Lower lobe of right lung (tissue), 2 donors: ENCODE measurements around the gene IFIT2. TPM values are rescaled to one million over a fixed set of nuclear protein-coding genes. Genes with fewer than 3 reads are reported as not detected.

Experiments
- ATAC-seq, 2 donors: fragments of 200-7000 bp; cut with Tn5 transposase; one replicate each; pipeline ENCODE4 v1.9.1; 2020 to 2022; ENCODE audit warnings: mild to moderate bottlenecking in 2 of 2, moderate library complexity in 2 of 2
- DNase-seq: peaks from one replicate; pipeline ENCODE4 v3.0.0-alpha.2; 2020
- H3K27ac ChIP-seq: fragments of 200-600 bp; one replicate; pipeline ENCODE4 v1.8.0; 2022
- H3K27me3 ChIP-seq: fragments of 200-600 bp; one replicate; pipeline ENCODE4 v1.8.0; 2022; ENCODE audit warnings: low read depth
- H3K36me3 ChIP-seq: fragments of 200-600 bp; one replicate; pipeline ENCODE4 v1.8.0; 2022; ENCODE audit warnings: mild to moderate bottlenecking
- H3K4me1 ChIP-seq: fragments of 200-600 bp; one replicate; pipeline ENCODE4 v1.8.0; 2022
- H3K4me3 ChIP-seq: fragments of 200-600 bp; one replicate; pipeline ENCODE4 v1.8.0; 2022; ENCODE audit warnings: mild to moderate bottlenecking
- H3K9me3 ChIP-seq: fragments of 200-600 bp; one replicate; pipeline ENCODE4 v1.8.0; 2022
- CTCF ChIP-seq: fragments of 200-600 bp; IDR thresholded peaks from one replicate; pipeline ENCODE4 v1.8.0; 2022; ENCODE audit warnings: antibody characterized with exemption, mild to moderate bottlenecking
- intact Hi-C: fragments of 100-400 bp; cut with DNase I; formaldehyde crosslinking; loops from one replicate; pipeline ENCODE4 v1.11.0; 2022
- total RNA-seq: library from RNA; stranded (reverse); fragmentation: NEBNext Ultra II Directional; extraction: Animal tissue kit (Norgen Biotek cat#: 25700); gene quantifications from one replicate; pipeline ENCODE4 v1.2.1, GENCODE V29; 2021
- donor health status: DM: no; HTN: yes; CAD: no; lungs with severe emphysema.

IFIT2 gene
- total RNA-seq, 1 donor from 2014 or later: 64.8 TPM

- ATAC-seq: no peak
- H3K36me3 ChIP-seq: peaks cover 33% of the 10 kb centered on the region
- no peak overlapping the region for H3K4me3 ChIP-seq
- H3K9me3 ChIP-seq: no peaks in the 10 kb centered on the region
- DNase-seq: no peak
- intact Hi-C loops: no loop called here
- H3K27me3 ChIP-seq: no peaks in the 10 kb centered on the region
- no peak for TF ChIP-seq CTCF
- H3K4me1 ChIP-seq: peaks cover 65% of the 10 kb centered on the region
- H3K27ac ChIP-seq: no peak overlapping the region
Observed at GRCh38 chr10:89335226-89335625, 33.4 kb downstream of the IFIT2 start.

GRCh38 chr10:89336241-89336640 is 34.4 kb downstream of the IFIT2 start:
- TF ChIP-seq CTCF: no peak
- H3K4me1 ChIP-seq: peaks cover 56% of the 10 kb centered on the region

GRCh38 chr10:89337484-89337883 is 35.6 kb downstream of the IFIT2 start:
- intact Hi-C loops: no loop called here
- H3K4me3 ChIP-seq: no peak overlapping the region
- H3K9me3 ChIP-seq: no peaks in the 10 kb centered on the region
- H3K4me1 ChIP-seq: peaks cover 47% of the 10 kb centered on the region
- no peaks in the 10 kb centered on the region for H3K27me3 ChIP-seq
- TF ChIP-seq CTCF: no peak
- peaks cover 44% of the 10 kb centered on the region for H3K36me3 ChIP-seq
- no peak overlapping the region for H3K27ac ChIP-seq
- DNase-seq (no peak), ATAC-seq (no peak)

More at GRCh38 chr10:89336241-89336640, 34.4 kb downstream of the IFIT2 start:
- Histone ChIP-seq H3K27ac (no peak overlapping the region), H3K9me3 (no peaks in the 10 kb centered on the region), H3K27me3 (no peaks in the 10 kb centered on the region), H3K36me3 (peaks cover 43% of the 10 kb centered on the region), H3K4me3 (no peak overlapping the region)
- DNase-seq (no peak), ATAC-seq (no peak)
- intact Hi-C loops: no loop called here

- DNase-seq (no peak), ATAC-seq (no peak)
- Histone ChIP-seq H3K27ac (no peak overlapping the region), H3K4me1 (peaks cover 36% of the 10 kb centered on the region), H3K4me3 (no peak overlapping the region), H3K9me3 (no peaks in the 10 kb centered on the region), H3K36me3 (peaks cover 44% of the 10 kb centered on the region), H3K27me3 (no peaks in the 10 kb centered on the region)
- TF ChIP-seq CTCF: no peak
- intact Hi-C loops: no loop called here
Observed at GRCh38 chr10:89338713-89339112, 36.9 kb downstream of the IFIT2 start.

- Histone ChIP-seq H3K4me1 (peaks cover 24% of the 10 kb centered on the region), H3K9me3 (no peaks in the 10 kb centered on the region), H3K4me3 (no peak overlapping the region), H3K36me3 (peaks cover 44% of the 10 kb centered on the region), H3K27me3 (no peaks in the 10 kb centered on the region), H3K27ac (no peak overlapping the region)
- DNase-seq (no peak), ATAC-seq (no peak)
- no peak for TF ChIP-seq CTCF
- intact Hi-C loops: no loop called here
Observed at GRCh38 chr10:89339875-89340274, 38.0 kb downstream of the IFIT2 start.

GRCh38 chr10:89341649-89342048 is 39.8 kb downstream of the IFIT2 start:
- Histone ChIP-seq H3K4me1 (peaks cover 25% of the 10 kb centered on the region), H3K36me3 (peaks cover 44% of the 10 kb centered on the region), H3K4me3 (no peak overlapping the region), H3K27ac (no peak overlapping the region), H3K9me3 (no peaks in the 10 kb centered on the region), H3K27me3 (no peaks in the 10 kb centered on the region)
- ATAC-seq (no peak), DNase-seq (no peak)
- intact Hi-C loops: no loop called here
- TF ChIP-seq CTCF: no peak
